Large intestine (tissue), 3 donors: ENCODE data around the gene RNH1. TPM values are rescaled to one million over a fixed set of nuclear protein-coding genes. Genes with fewer than 3 reads are reported as not detected.

Source experiments
- DNase-seq, 2 donors: peaks; one replicate each; pipeline versions ENCODE4 v3.0.0 to v3.0.0-alpha.2; 2013
- H3K27ac ChIP-seq: one replicate; pipeline ENCODE4 v1.5.1; 2013; ENCODE audit warnings: low read length
- H3K27me3 ChIP-seq: 2 replicates; pipeline ENCODE4 v1.6.1; 2013; ENCODE audit warnings: low read length; ENCODE audit not compliant: control insufficient read depth, insufficient read depth
- H3K36me3 ChIP-seq: 2 replicates; pipeline ENCODE4 v1.6.1; 2013; ENCODE audit warnings: low read length; ENCODE audit not compliant: control insufficient read depth, insufficient read depth
- H3K4me1 ChIP-seq: one replicate; pipeline ENCODE4 v1.6.1; 2013; ENCODE audit warnings: low read length; ENCODE audit not compliant: control insufficient read depth, insufficient read depth
- H3K4me3 ChIP-seq: one replicate; pipeline ENCODE4 v1.5.1; 2013; ENCODE audit warnings: low read length
- H3K9me3 ChIP-seq: one replicate; pipeline ENCODE4 v1.6.1; 2013; ENCODE audit warnings: mild to moderate bottlenecking, low read depth, low read length, moderate library complexity; ENCODE audit not compliant: control insufficient read depth
- WGBS: methylation state at CpG from one replicate; pipeline ENCODE4 v1.1.5; 2013; ENCODE audit warnings: low lambda C conversion rate; ENCODE audit not compliant: insufficient coverage; 5-methylcytosine and 5-hydroxymethylcytosine counted together
- polyA plus RNA-seq: library from polyadenylated mRNA; unstranded; fragments of 120-200 nt; gene quantifications from one replicate; pipeline ENCODE4 v1.2.1, GENCODE V29; 2013

Gene RNH1
- polyA plus RNA-seq, 1 donor = 85.4 TPM

DNA sequence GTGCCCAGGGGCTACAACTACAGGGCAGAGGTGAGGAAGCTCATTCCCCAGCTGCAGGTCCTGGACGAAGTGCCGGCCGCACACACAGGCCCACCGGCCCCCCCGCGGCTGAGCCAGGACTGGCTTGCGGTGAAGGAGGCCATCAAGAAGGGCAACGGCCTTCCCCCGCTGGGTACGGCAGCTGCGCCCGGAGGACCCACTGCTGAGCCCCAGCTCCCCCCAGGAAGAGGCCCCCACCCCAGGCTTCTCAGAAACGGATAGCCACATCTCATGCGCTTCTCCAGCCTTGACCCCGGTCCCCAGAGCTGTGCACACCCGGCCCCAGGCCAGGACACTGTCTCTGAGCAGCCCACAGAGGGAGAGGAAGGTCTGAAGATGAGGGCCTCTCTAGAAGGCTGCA lies 44.1 kb upstream of the RNH1 start:
- H3K27me3 ChIP-seq = peaks cover 25% of the 10 kb centered on the region
- peaks cover under 1% of the 10 kb centered on the region for H3K9me3 ChIP-seq
- DNase-seq = no peak
- WGBS = no CpG with 5 or more reads among the region's 16 CpGs
- no peak overlapping the region for H3K4me3 ChIP-seq
- H3K36me3 ChIP-seq = no peaks in the 10 kb centered on the region
- H3K27ac ChIP-seq = no peak overlapping the region
- H3K4me1 ChIP-seq = peaks cover 9% of the 10 kb centered on the region

GRCh38 chr11:550746-551085 lies 43.7 kb upstream of the RNH1 start:
- H3K36me3 ChIP-seq = no peaks in the 10 kb centered on the region
- H3K27ac ChIP-seq = no peak overlapping the region
- H3K4me3 ChIP-seq = no peak overlapping the region
- H3K9me3 ChIP-seq = no peaks in the 10 kb centered on the region
- DNase-seq = no peak
- H3K4me1 ChIP-seq = peaks cover 9% of the 10 kb centered on the region
- no CpG with 5 or more reads among the region's 5 CpGs for WGBS
- peaks cover 22% of the 10 kb centered on the region for H3K27me3 ChIP-seq

GRCh38 chr11:550021-550745 lies 43.1 kb upstream of the RNH1 start:
- Histone ChIP-seq H3K27me3 (peaks cover 17% of the 10 kb centered on the region), H3K4me3 (no peak overlapping the region), H3K9me3 (no peaks in the 10 kb centered on the region), H3K4me1 (peaks cover 9% of the 10 kb centered on the region), H3K27ac (no peak overlapping the region), H3K36me3 (no peaks in the 10 kb centered on the region)
- WGBS = no CpG with 5 or more reads among the region's 25 CpGs
- no peak for DNase-seq

- Histone ChIP-seq H3K9me3 (no peaks in the 10 kb centered on the region), H3K27ac (no peak overlapping the region)
- WGBS = no CpG with 5 or more reads among the region's 32 CpGs
Observed at GRCh38 chr11:548700-549603, 41.9 kb upstream of the RNH1 start.

DNA sequence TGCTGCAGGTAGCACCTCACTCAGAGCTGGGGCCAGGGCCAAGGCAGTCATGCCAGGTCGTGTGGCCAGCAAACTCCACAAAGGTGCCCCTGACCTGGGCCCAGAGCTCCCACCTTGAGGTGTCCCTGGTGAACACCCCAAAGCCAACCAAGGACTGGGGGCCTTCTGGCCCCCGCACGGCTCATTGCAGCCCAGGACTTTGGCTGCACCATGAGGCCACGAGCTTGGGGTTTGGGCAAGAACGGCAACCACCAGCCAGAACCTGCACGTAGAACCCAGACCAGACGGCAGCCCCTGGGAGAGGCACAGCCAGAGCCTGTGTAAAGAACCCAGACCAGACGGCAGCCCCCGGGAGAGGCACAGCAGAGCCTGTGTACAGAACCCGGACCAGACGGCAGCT lies 38.1 kb upstream of the RNH1 start:
- Histone ChIP-seq H3K4me1 (peaks cover 3% of the 10 kb centered on the region), H3K9me3 (no peaks in the 10 kb centered on the region), H3K27ac (no peak overlapping the region), H3K36me3 (no peaks in the 10 kb centered on the region), H3K27me3 (no peaks in the 10 kb centered on the region), H3K4me3 (no peak overlapping the region)
- no peak for DNase-seq
- WGBS = no CpG with 5 or more reads among the region's 11 CpGs

More at GRCh38 chr11:548700-549603, 41.9 kb upstream of the RNH1 start:
- Histone ChIP-seq H3K4me1 (peaks cover 5% of the 10 kb centered on the region), H3K36me3 (no peaks in the 10 kb centered on the region), H3K4me3 (no peak overlapping the region), H3K27me3 (peaks cover 7% of the 10 kb centered on the region)
- no peak for DNase-seq

DNA sequence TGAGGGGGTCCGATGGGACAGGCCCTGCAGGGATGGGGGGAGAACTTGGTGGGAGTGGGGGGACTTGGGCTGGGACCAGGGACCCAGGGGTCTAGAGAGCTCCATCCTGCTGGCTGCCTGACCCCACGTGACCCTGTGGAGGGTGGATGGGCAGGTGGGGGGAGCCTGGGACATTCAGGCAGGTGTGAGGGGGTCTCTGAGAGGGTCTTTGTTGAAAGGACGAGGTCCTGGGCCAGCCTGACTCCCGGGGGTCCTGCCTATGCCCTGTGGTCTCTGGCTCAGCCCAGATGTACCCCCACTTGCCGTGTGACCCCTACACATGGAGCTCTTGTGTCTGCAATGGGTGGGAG lies 37.8 kb upstream of the RNH1 start:
- Histone ChIP-seq H3K9me3 (no peaks in the 10 kb centered on the region), H3K27ac (no peak overlapping the region), H3K4me3 (no peak overlapping the region), H3K27me3 (no peaks in the 10 kb centered on the region), H3K4me1 (peaks cover 3% of the 10 kb centered on the region), H3K36me3 (no peaks in the 10 kb centered on the region)
- no peak for DNase-seq
- WGBS = no CpG with 5 or more reads among the region's 5 CpGs

GRCh38 chr11:541433-541885 lies 34.4 kb upstream of the RNH1 start:
- peaks cover 19% of the 10 kb centered on the region for H3K27me3 ChIP-seq
- WGBS = no CpG with 5 or more reads among the region's 20 CpGs
- DNase-seq = no peak
- no peak overlapping the region for H3K27ac ChIP-seq
- no peak overlapping the region for H3K4me3 ChIP-seq
- peaks cover 9% of the 10 kb centered on the region for H3K9me3 ChIP-seq
- H3K4me1 ChIP-seq = peaks cover 17% of the 10 kb centered on the region
- no peaks in the 10 kb centered on the region for H3K36me3 ChIP-seq

DNA sequence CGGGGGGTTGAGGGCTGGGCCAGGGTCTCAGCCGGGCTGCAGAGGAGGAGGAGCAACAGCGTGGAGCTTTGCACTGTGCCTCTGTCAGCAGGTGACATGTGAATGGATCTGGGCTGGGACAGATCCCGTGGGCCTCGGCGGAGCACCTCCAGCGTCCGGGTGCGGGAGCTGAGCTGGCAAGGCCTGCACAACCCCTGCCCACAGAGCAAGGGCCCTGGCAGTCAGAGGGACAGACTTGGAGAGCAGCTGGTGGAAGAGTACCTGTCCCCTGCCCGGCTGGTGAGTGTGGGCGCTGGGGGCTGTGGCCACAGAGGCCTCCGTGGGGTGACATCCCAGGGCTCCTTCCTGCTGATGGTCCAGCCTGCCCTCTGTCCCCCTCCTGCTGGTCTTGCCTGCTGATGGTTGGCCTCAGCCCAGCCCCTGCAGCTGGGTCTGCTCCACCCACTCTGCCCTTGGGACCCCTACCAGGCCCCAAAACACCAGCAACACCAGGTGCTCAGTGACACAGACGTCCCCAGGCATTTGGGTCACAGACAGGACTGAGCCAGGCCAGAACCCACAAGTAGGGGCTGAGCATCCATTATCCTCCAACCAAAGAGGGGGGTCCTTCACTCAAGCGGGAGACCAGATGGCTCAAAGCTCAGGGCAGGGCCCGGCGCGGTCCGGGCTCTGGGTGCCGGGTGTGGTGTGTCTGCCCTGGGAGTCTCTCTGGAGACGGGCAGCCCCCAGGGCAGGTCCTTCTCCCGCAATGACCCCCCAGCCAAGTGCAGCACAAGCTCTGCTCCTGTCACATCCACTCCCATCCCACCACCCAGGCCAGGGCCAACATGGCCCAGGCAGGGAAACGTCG lies 33.8 kb upstream of the RNH1 start:
- no CpG with 5 or more reads among the region's 23 CpGs for WGBS
- DNase-seq = no peak
- Histone ChIP-seq H3K36me3 (no peaks in the 10 kb centered on the region), H3K9me3 (peaks cover 9% of the 10 kb centered on the region), H3K27me3 (peaks cover 22% of the 10 kb centered on the region), H3K4me3 (no peak overlapping the region), H3K4me1 (peaks cover 17% of the 10 kb centered on the region), H3K27ac (no peak overlapping the region)

- Histone ChIP-seq H3K27me3 (peaks cover 22% of the 10 kb centered on the region), H3K4me3 (no peak overlapping the region), H3K27ac (no peak overlapping the region), H3K36me3 (no peaks in the 10 kb centered on the region), H3K4me1 (peaks cover 17% of the 10 kb centered on the region), H3K9me3 (peaks cover 9% of the 10 kb centered on the region)
- DNase-seq = no peak
- no CpG with 5 or more reads among the region's 8 CpGs for WGBS
Observed at GRCh38 chr11:539971-540481, 33.0 kb upstream of the RNH1 start.
